Progenitor cell of endocrine pancreas (in vitro differentiated cells): ENCODE measurements around the gene ZNF491. TPM values are rescaled to one million over a fixed set of nuclear protein-coding genes. Genes with fewer than 3 reads are reported as not detected.
A peak's percentile ranks its signal among the peaks of the same experiment; 100 is the strongest.

Source experiments
- DNase-seq: peaks from one replicate; pipeline ENCODE4 v3.0.0; 2021; ENCODE audit warnings: low spot score; ENCODE audit not compliant: unreplicated experiment
- H3K27ac Mint-ChIP-seq: 2 replicates; pipeline ENCODE4 v1.8.0; 2021; ENCODE audit warnings: mild to moderate bottlenecking, moderate library complexity, mixed read lengths
- H3K27me3 Mint-ChIP-seq: 2 replicates; pipeline ENCODE4 v1.8.0; 2021; ENCODE audit warnings: mixed read lengths
- H3K36me3 Mint-ChIP-seq: 2 replicates; pipeline ENCODE4 v1.8.0; 2022; ENCODE audit warnings: mixed read lengths; ENCODE audit not compliant: insufficient read depth
- H3K4me1 Mint-ChIP-seq: 2 replicates; pipeline ENCODE4 v1.8.0; 2021; ENCODE audit warnings: low read depth, mixed read lengths
- H3K4me3 Mint-ChIP-seq: 2 replicates; pipeline ENCODE4 v1.8.0; 2021; ENCODE audit warnings: low read depth, mild to moderate bottlenecking, moderate library complexity, mixed read lengths
- H3K9me3 Mint-ChIP-seq: 2 replicates; pipeline ENCODE4 v1.8.0; 2021; ENCODE audit warnings: low read depth, mixed read lengths
- total RNA-seq: library from RNA; stranded (reverse); gene quantifications from 2 replicates; pipeline ENCODE4 v1.2.1, GENCODE V29; 2021
- TF ChIP-seq, protein P1 (sequence below): fragments of 200-600 bp; sonication (generic); IDR thresholded peaks from one replicate; pipeline ENCODE4 v1.5.0; 2021; ENCODE audit warnings: antibody characterized with exemption, mild to moderate bottlenecking; ENCODE audit not compliant: unreplicated experiment

Gene ZNF491
- total RNA-seq, 1 donor from 2014 or later: 6.5 TPM

GRCh38 chr19:11783767-11784166 lies 14.6 kb upstream of the ZNF491 start:
- H3K27me3 Mint-ChIP-seq: no peaks in the 10 kb centered on the region
- H3K36me3 Mint-ChIP-seq: peaks cover 52% of the 10 kb centered on the region

GRCh38 chr19:11784356-11784755 lies 14.0 kb upstream of the ZNF491 start:
- no peak overlapping the region for H3K27ac Mint-ChIP-seq
- no peaks in the 10 kb centered on the region for H3K4me1 Mint-ChIP-seq
- H3K27me3 Mint-ChIP-seq: no peaks in the 10 kb centered on the region
- peaks cover 46% of the 10 kb centered on the region for H3K36me3 Mint-ChIP-seq
- DNase-seq: no peak
- peaks cover 47% of the 10 kb centered on the region for H3K9me3 Mint-ChIP-seq
- TF ChIP-seq, protein P1, sequence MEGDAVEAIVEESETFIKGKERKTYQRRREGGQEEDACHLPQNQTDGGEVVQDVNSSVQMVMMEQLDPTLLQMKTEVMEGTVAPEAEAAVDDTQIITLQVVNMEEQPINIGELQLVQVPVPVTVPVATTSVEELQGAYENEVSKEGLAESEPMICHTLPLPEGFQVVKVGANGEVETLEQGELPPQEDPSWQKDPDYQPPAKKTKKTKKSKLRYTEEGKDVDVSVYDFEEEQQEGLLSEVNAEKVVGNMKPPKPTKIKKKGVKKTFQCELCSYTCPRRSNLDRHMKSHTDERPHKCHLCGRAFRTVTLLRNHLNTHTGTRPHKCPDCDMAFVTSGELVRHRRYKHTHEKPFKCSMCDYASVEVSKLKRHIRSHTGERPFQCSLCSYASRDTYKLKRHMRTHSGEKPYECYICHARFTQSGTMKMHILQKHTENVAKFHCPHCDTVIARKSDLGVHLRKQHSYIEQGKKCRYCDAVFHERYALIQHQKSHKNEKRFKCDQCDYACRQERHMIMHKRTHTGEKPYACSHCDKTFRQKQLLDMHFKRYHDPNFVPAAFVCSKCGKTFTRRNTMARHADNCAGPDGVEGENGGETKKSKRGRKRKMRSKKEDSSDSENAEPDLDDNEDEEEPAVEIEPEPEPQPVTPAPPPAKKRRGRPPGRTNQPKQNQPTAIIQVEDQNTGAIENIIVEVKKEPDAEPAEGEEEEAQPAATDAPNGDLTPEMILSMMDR: no peak
- H3K4me3 Mint-ChIP-seq: no peak overlapping the region

More at GRCh38 chr19:11783767-11784166, 14.6 kb upstream of the ZNF491 start:
- no peak for DNase-seq
- Mint-ChIP-seq H3K4me1 (no peaks in the 10 kb centered on the region), H3K4me3 (no peak overlapping the region), H3K27ac (peak overlapping the region; percentile 1), H3K9me3 (peaks cover 44% of the 10 kb centered on the region)
- TF ChIP-seq, protein P1: no peak

DNA sequence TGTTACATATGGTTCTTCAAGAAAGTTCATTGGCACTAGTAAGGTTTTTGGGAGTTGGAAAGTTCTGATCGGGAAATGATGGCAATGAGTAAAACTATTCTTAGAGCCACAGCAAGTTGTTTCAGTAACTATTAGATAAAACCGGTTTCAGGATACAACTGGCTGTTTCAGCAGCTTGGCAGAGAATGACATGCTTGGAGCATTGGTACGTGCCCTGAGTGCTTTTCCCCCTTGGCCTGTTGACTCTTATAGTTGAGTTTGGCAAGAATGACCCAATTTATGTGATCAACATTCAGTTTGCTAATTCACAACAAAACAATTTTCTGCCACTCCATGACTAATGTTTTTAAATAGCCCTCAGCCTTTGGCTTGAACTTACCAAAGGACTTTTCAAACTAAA lies 10.8 kb upstream of the ZNF491 start:
- Mint-ChIP-seq H3K36me3 (peaks cover 23% of the 10 kb centered on the region), H3K27ac (no peak overlapping the region), H3K27me3 (peaks cover 3% of the 10 kb centered on the region), H3K4me1 (no peaks in the 10 kb centered on the region), H3K4me3 (no peak overlapping the region), H3K9me3 (peaks cover 40% of the 10 kb centered on the region)
- TF ChIP-seq, protein P1: no peak
- no peak for DNase-seq

DNA sequence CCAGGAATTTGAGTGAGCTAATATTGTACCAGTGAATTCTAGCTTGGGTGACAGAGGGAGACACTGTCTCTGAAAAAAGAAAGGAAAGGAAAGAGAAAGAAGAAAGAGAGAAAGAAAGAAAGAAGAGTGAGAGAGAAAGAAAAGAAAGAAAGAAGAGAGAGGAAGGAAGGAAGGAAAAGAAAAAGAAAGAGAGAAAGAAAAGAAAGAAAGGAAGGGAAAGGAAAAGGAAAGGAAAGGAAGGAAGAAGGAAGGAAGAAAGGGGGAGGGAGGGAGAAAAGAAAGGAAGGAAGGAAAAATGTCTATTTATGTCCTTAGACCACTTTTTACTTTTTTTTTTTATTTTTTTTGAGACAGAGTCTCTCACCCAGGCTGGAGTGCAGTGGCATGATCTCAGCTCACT lies 5.4 kb upstream of the ZNF491 start:
- DNase-seq: no peak
- H3K9me3 Mint-ChIP-seq: peaks cover 15% of the 10 kb centered on the region
- H3K27me3 Mint-ChIP-seq: peaks cover 26% of the 10 kb centered on the region
- no peak overlapping the region for H3K4me3 Mint-ChIP-seq
- TF ChIP-seq, protein P1: no peak
- H3K27ac Mint-ChIP-seq: no peak overlapping the region
- peaks cover 6% of the 10 kb centered on the region for H3K4me1 Mint-ChIP-seq
- H3K36me3 Mint-ChIP-seq: peaks cover 1% of the 10 kb centered on the region

DNA sequence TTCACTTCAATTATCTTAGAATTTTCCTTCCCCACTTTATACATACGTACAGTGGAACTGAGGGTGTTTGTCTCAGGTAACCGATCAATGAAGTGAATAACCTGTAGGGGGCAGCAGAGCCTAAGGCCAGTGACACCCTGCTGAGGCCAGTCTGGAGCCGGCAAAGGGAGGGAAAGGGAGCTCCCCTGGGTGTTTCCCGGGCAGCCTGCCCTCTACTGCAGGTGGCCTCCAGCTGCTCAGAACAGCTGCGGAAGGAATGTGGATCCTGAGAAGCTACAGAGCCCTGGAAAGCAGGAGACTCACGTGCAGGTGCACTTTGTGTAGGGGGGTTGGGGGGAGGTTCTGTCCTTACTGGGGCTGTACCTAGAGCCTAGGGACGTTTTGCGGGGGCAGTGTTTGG lies 832 bp upstream of the ZNF491 start:
- Mint-ChIP-seq H3K36me3 (peaks cover 7% of the 10 kb centered on the region), H3K4me1 (peaks cover 8% of the 10 kb centered on the region), H3K27ac (peak overlapping the region; percentile 99), H3K9me3 (peaks cover 3% of the 10 kb centered on the region), H3K27me3 (peaks cover 23% of the 10 kb centered on the region), H3K4me3 (peak overlapping the region; percentile 84)
- peak; percentile 80 for DNase-seq
- TF ChIP-seq, protein P1: peak; percentile 86
